T-helper 22 cell (primary cell): ENCODE measurements around the gene MC2R.

Source experiments
- DNase-seq: peaks from one replicate; pipeline ENCODE4 v3.0.0-alpha.2; 2020; ENCODE audit warnings: low read depth

The MC2R gene

DNA sequence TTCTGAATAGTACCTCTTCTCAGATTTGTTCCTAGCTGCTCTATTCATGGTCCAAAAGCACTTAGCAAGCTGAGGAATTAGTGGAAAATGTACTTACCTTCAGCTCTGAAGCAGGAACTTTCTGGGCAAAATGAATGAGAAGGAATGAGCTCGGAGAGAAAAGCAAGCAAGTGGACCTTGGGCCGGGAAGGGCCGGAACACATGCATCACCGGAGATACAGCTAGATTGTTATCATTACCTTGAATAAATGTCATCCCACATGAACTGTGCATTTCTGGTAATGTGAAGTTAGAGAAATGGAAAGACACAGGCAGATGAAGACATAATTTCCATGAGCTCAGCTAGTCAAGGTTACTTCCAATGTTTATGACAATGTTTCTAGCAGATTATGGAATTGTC is at the start of gene MC2R:
MC2R (minus strand) TSS at position 146 of the 400 bp plus-strand sequence. CDS start 30,018 bp downstream, outside the sequence.
- no peak for DNase-seq

DNA sequence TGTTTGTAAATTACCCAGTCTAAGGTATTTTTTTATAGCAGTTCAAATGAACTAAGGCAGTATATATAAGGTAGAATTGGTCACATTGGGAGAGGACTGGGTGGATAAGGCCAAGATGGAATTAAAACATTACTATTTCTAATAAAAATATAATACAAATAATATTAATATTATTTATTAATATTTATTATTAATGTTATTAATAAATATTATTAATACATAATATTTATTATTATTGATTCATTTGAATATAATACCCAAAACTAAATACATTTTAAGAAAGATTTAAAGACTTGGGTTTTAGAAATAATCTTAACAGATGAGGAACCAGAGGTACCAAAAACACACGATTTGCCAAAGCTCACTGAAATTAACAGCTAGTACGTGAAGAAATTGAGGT is 30.5 kb upstream of the MC2R start:
- no peak for DNase-seq

DNA sequence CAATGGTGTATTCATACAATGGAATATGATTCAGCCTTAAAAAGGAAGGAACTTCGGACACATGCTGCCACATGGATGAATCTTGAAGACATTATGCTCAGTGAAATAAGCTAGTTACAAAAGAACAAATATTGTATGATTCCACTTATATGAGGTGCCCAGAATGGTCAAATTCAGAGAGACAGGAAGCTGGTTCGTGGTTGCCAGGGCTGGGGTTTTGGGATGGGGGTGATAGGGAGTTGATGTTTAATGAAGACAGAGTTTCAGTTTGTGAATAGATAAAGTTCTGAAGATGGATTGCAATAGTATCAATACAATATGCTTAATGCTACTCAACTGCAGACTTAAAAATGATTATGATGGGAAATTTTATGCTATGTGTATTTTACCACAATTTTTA is 28.0 kb upstream of the MC2R start:
- no peak for DNase-seq

DNA sequence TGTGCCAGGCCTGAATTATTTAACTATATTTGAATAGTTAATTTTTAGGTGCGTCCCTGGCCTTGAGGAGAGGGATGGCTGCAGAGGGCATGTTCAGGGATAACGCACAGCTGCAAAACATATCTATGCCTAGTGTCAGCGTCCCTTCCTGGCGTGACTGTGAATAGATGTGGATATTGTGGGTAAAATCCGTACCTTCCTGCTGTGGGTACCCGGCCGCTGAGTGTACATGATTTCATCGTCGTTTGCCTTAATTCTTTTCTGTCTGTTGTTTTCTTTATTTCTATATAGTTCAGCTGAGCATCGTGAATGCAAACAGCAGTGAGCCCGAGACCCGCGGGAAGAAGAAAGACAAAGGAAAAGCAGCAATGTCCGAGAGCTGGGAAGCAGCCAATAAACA is 25.0 kb upstream of the MC2R start:
- DNase-seq: no peak

DNA sequence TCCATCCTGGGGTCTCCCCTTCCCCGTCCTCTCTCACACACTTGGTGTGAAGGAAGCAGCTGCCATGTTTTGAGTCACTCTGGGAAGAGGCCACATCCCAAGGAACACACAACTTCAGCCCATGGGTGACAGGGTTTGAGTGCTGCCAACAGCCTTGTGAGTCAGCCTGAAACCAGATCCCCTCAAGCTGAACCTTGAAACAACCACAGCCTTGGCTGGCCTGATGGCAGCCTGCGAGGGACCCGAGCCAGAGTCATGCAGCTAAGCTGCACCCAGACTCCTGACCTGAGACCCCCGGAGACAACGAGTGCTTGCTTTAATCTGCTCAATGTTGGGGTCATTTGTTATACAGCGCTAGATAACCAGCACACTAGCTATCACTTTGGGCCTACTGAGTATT is 19.3 kb upstream of the MC2R start:
- no peak for DNase-seq

DNA sequence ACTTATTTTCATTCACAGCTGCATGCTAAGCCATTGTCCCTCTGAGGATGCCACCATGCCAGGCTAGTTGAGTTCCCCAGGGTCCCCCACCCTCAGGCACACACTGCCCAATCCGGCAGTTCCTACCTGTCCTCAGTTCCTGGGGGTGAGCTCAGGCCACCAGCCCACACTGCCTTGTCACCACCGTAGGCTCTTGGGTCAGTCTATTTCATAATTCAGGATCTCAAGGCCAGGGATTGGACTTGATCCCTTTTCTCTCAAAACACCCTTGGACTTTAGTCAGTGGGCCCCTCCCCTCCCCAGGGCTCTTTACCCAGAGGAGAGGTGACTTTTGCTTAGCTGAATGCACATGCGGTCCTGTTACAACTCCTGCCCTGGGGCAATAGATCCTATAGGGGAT is 18.7 kb upstream of the MC2R start:
- no peak for DNase-seq

DNA sequence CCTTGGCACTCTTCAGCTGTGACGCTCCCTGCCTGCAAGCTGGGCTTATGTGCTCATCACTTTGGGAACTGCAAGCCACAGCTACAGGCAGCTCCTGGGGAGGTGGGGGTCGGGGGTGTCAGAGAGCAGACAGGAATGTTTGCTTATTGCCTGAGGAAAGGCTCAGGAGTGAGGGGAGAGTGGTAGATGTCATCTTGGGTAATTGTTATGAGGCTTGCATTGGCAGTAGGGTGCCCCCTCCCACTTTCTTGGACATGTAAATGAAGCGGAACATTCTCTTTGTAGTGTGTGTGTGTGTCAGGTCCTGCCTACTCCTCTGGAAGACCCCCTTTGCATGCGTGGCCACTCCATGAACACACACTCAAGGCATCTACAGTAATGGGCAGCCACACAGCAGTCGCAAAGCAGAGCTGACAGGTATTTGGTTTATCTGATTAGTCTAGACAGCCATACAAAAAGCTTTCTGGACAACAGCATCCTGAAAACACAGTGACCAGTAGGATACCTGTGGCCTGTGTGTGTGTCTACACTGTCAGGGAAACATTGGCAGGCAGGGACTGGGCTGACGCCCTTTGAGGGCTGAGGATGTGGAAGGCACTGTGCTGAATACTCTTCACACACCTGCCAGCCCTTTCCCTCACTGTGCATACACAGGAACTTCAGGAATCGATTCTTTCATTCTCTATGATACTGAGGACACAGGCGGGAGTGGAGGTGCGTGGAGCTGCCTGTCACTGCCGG is 17.1 kb upstream of the MC2R start:
- DNase-seq: no peak

DNA sequence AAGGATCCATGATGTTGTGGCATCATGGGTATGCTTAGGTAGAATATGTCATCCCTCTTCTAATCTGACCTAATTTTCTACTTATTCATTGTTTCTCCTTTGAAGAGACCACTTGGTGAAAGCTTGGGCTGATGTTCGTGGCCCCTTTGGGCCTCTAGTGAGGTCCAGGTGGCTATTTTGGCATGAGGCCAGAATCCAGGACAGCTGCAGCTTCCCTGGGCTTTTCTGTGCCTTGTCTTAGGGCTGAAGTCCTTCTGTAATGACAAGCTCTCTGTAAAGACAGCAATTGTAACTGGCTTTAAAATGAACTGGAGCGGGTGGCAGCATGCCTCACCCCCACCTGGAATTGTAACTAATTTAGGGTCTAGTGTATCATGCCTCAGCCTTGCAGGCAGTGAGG is 15.6 kb upstream of the MC2R start:
- DNase-seq: no peak

DNA sequence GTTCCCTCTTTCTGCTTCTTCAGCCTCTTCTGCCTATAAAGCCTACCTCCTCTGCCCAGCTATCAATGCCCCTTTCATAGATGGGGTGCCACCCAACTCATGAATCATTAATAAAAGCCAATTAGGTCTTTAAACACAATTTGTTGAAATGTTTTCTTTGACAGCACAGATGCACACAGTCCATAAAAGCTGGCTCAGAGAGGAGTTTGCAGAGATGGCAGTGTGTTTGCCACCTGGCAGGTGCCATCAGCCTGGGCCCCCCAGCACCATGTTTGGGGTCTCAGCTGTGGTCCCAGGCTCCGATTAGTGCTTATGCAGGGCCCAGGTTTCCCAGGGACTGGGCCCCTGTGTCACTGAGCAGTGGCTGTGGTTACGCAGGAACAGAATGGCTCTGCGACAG is 7.9 kb upstream of the MC2R start:
- no peak for DNase-seq

DNA sequence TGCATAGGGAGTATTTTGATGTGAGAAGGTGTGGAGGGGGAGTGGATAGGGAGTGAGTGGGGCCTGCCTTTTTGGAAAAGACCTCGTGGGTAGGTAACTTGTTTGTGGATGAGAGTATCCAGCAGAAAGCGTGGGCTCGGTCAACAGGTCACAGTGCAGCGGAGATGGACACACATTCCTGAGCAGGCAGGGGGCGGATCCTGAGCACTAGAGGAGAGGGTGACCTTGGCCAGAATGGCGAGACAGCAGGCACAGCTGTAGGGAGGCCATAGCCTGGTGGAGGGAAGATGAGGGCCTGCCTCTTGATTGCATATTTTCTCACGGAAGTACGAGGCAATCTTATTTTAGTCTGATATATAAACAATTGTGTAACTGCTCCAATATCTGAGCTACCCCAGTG is 3.6 kb upstream of the MC2R start:
- no peak for DNase-seq

DNA sequence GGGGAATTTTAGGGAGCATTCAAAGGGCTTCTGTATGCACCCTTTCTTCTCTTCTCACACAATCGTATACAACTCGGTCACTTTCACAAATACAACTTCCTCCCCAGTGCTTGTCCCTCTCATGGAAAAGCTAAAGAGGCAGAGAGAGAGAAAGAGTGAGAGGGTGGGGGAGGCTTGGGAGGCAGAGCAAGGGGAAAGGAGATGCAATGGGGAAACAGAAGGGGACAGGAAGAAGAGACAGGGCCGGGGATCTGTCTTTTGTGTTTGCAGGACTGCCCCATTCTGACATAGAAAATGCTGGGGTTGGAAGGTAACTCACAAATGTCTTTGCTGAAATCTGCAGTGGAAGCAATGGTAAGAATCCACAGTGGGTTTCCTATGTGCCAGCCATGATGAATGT is 2.1 kb upstream of the MC2R start:
- DNase-seq: no peak

DNA sequence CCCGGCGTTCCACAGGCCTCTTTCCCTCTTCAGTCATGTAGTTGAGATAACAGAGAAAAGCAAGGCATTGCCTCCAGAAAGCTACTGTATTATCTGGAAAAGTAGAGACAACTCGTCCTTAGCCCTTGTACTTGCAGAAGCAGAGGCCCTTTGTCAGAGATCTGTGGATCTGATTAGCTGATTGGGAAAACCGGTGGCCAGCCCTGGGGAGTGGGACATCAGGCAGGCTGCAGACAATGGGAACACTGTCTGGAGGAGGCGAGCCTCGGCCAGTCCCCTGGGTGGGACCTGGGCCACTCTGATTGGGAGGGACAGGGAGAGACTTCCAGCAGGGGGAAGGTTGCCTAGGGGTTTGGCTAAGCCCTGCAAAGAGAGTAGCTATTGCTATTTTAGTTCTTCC is 1.2 kb upstream of the MC2R start:
- no peak for DNase-seq

DNA sequence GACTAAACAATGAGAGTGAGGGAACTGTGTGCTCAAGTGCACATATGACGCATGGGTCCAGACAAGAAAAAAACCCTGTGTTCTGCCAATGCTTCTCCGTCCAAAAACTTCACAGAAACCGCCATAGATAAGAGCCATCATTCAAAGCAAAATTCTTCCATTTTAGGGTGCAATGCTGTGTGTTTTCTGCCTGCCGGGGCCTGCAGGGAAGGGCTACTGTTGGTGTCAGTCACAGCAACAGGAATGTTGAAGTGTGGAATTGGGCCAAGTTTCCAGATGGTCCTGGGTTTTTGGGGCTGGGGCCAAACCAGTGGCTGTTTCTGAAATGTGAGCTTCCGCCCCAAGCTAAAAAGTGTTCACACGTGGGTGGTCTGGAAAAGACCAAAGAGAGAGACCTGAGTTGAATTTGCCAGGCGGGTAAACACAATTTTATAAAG is 677 bp upstream of the MC2R start:
- no peak for DNase-seq

DNA sequence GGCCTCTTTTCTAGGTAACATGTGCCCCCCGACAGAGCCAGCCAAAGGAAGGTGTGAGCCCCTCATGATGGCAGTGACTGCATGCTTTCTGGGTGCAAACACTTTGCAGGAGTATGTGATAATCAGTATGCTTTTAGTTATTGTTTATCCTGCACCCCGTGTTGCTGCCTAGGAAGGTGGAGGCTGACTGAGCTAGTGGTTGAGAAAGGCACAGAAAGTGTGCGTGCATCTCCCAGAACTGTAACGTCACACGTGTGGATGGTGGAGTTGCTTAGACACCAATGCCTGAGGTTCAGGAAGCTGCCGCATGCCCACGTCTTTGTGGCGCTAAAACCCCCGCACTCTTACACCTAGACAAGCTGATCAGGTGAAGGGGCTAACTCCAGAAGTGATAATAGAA is 580 bp downstream of the MC2R start:
- DNase-seq: no peak

DNA sequence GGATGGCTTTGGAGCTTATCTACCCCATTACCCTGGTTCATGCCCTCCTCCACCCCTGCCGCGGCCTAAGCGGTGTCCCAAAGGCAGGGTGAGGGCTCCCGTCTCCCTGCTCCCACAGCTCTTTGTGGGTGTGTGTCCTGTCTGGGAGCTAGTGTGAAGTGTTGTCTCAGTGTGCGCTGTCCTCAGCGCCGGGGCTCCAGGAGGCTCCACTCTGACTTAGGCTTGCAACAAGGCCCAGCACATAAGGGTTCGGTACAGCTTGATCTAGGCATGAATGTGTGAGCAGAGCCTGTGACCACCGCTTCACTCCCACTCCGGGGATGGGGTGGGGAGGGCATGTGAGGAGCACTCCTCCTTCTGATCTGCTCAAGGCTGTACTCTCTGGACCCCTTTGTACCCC is 1.2 kb downstream of the MC2R start:
- no peak for DNase-seq

DNA sequence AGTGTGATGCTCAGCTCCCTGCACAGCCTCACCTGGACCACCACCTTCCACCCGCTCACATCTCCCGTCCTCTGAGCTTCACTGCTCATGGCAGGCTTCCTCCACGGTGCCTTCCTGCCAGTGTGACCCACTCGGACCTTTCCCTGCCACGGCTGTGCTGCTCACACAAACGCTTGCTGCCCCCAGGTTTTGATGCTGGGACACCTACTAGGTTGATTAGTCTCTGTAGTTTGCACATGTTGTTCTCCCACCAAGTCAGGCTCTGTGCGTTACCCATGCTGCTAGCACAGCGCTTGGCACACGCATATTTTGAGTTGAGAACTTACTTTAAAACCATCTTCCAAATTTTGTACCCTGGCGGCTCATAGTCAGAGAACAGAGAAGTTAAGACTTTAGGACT is 2.1 kb downstream of the MC2R start:
- no peak for DNase-seq

DNA sequence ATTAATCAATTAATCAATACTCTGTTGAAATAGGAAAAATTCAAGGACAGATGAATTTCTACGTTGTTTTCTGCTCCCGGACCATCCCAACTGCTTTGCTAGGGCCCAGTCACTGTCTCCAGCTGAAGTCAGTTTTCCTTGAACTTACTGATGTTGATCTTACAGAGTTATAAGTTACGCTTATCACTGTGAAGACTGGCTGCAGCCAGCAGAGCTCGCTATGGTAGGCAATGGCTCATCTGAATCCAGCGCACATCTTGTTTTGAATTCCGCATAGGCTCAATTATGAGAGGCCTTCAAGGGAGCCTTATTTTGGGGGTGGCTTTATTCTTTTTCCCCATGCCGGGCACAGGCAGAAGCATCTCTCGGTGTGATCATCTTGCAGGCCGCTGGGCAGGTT is 2.7 kb downstream of the MC2R start:
- no peak for DNase-seq

DNA sequence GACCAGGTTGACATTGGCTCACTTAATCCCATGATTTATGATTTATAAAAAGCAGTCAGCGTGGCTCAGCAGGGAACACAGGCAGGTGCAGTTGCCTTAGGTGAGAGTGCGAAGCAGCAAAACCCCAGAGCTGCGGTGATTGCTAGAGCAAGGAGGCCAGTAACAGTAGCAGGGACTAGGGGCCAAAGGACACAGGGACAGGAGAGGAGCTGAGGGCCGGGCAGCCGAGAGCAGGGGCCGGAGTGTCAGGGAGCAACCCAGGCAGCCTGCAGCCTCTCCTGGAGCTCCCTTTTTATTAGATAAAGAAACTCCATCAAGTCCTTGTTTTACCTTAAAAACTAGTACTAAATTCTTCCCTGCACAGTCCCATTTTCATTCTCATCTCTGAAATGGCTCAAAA is 4.3 kb downstream of the MC2R start:
- DNase-seq: no peak

DNA sequence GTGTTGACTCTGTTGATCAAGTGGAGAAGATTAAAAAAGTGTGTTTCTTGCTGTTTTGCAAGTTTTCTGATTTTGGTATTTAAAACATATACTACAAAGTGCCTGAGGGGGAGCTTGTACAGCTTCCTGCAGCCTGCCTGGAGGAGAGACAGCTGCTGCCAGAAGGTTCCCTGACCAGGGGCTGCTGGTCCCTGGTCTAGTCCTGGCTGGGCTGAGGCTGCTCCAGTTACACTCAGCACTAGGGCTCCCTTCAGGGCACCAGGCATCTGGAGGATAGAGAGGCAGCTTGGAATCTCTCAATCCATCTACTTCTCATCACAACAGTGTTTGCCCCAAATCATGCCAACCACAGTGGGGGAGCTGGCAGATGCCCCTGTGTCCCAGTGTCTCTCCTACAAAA is 4.8 kb downstream of the MC2R start:
- no peak for DNase-seq

DNA sequence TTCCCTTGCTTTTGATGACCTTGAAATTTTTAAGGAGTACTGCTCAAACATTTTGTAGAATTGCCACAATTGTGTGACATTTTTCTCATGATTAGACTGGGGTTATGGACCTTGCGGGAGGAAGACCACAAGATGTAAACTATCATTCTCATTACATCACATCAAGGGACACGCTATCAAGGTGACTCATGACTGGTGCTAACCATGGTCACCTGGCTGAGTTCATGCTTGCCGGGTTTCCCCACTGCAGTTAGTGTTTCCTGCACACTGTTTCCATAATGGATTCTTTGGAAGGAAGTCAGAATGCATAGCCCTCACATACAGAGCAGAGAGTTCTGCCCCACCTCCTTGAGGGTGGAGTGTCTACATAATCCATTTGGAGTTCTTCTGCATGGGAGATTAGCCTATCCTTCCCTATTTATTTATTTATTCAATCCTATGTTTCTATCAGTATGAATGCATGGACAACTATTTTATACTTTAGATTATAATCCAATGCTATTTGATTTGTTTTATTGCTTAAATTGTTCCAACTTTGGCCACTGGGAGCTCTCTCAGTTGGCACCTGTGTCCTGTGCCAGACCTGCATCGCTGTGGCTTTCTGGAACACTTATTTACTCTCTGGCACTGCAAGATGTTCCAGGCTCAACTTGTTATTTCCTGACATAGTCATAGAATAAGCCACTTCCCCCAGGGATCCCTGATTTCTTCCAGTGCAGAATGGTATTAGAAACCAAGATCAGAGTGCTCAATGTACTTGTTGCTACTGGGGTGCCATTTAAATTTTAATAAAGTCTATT is 6.0 kb downstream of the MC2R start:
- no peak for DNase-seq

DNA sequence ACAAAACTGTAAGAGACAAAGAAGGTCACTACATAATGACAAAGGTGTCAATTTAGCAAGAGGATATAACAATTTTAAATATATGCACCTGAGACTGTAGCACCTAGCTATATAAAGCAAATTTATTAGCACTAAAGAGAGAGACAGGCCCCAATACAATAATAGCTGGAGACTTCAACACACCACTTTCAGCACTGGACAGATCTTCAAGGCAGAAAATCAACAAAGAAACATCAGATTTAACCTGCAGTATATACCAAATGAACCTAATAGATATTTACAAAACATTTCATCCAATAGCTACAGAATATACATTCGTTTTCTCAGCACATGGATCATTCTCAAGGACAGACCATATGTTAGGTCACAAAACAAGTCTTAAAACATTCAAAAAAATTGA is 14.7 kb downstream of the MC2R start:
- no peak for DNase-seq

DNA sequence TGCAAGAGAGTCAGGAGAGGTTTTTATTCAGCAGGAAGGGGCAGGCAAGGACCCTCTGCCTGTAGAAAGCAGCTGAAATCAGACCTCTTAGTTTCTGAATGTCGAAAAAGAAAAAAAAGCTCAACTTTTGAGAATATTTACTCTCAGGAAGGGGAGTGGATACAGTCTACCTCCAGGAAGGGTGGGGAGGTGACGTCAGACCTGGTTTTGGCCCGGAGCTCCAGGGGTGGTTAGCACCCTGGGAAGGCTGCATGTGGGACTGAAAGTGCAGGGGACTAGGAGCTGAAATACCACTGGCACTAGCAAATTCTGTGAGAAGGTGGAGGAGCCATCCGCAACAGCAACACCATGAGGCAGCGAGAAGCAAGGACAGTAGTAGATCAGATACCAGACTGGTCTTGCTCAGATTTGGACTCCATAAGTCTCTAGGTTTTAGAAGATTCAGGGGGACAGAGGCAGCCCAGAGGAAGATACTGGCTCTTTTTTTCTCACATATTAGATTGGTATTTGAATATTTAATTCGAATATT is 19.8 kb downstream of the MC2R start:
- DNase-seq: no peak

DNA sequence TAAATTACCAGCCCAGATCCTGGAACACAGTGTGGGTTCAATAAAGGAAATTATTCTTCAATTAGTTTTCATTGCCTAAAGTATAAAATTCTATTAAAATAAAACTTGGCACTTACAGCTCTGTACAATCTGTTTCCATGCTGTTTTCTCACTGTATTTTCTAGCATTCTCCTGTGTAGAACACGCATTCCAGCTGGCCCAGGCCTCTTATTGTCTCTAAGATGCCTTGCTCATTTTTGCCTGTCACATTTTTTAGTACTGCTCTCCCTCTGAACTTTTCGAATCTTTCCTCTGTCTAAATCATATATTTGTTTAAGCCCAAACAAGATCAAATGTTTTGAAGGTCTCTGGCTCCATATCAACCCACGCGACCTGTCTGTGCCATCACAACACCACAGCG is 20.8 kb downstream of the MC2R start:
- DNase-seq: no peak

DNA sequence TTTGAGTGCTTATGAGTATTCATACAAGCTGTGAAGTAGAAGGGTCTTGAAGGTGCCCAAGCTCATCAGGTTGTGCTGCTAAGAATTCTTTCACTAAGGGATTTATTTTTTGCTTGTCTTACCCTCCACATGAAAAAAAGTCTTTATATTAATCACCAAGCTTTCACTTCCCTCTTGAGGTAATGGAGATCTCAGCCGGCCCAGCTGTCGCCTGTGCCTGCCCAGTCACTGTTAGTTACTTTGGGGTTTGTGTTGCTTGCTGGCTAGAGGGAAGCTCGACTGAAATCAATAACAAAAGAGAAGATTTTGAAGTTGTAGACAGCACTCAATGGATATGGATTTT is 21.9 kb downstream of the MC2R start:
- no peak for DNase-seq
